H1 (cell line): ENCODE results near the gene ASB6. TPM values are rescaled to one million over a fixed set of nuclear protein-coding genes. Genes with fewer than 3 reads are reported as not detected.

Experiments
- CEBPB ChIP-seq: IDR thresholded peaks from 2 replicates; pipeline ENCODE4 v1.6.1; 2012; ENCODE audit warnings: low read depth, low read length
- CHD1 ChIP-seq: IDR thresholded peaks from 2 replicates; pipeline ENCODE4 v1.6.1; 2012; ENCODE audit warnings: low read depth, low read length, improper control_type of control experiment
- CHD7 ChIP-seq: fragments of 300-600 bp; sonication (generic); IDR thresholded peaks from 2 replicates; pipeline ENCODE4 v1.7.1; 2012; ENCODE audit warnings: low read length, moderate library complexity, mild to moderate bottlenecking, inconsistent platforms; ENCODE audit not compliant: insufficient replicate concordance
- CTCF ChIP-seq, 3 experiments: IDR thresholded peaks; 1 replicate in 2 of 3; 2 replicates in 1 of 3; pipeline versions ENCODE4 v1.5.1 to v1.6.1; 2011; ENCODE audit warnings: low read length in 3 of 3, mild to moderate bottlenecking in 3 of 3, inconsistent platforms in 2 of 3, low read depth in 1 of 3, moderate library complexity in 1 of 3; ENCODE audit not compliant: insufficient read depth in 1 of 3; ENCODE audit errors: control extremely low read depth in 1 of 3
- EGR1 ChIP-seq: IDR thresholded peaks from 2 replicates; pipeline ENCODE4 v1.6.1; 2011; ENCODE audit warnings: low read depth, low read length, borderline replicate concordance
- GTF2F1 ChIP-seq: IDR thresholded peaks from 2 replicates; pipeline ENCODE4 v1.6.1; 2012; ENCODE audit warnings: low read depth, low read length, improper control_type of control experiment, borderline replicate concordance
- PHF8 ChIP-seq: fragments of 200-600 bp; sonication (generic); conservative IDR thresholded peaks from 2 replicates; pipeline ENCODE4 v1.7.1; 2012; ENCODE audit warnings: low read depth, mild to moderate bottlenecking, inconsistent platforms, low read length, moderate library complexity
- RXRA ChIP-seq: IDR thresholded peaks from 2 replicates; pipeline ENCODE4 v1.6.1; 2011; ENCODE audit warnings: low read depth, mild to moderate bottlenecking, low read length, moderate library complexity; ENCODE audit not compliant: insufficient read depth
- SIRT6 ChIP-seq: IDR thresholded peaks from one replicate; pipeline ENCODE4 v1.7.1; 2012; ENCODE audit warnings: low read length, inconsistent platforms
- TEAD4 ChIP-seq: IDR thresholded peaks from 2 replicates; pipeline ENCODE4 v1.6.1; 2012; ENCODE audit warnings: low read depth, low read length, inconsistent platforms, mixed read lengths
- polyA plus RNA-seq, 7 experiments: library from polyadenylated mRNA; depleted of rRNA in 3 of 7; stranded (reverse) in 5 of 7; unstranded in 2 of 7; fragments of >200 nt in 5 of 7; fragments of 200-250 nt in 2 of 7; gene quantifications; 1 replicate in 5 of 7; 2 replicates in 1 of 7; 4 replicates in 1 of 7; pipeline versions ENCODE4 v1.2.1 to v1.2.3, GENCODE V29; 2011 to 2013; ENCODE audit warnings: missing spikeins in 2 of 7, mixed read lengths in 2 of 7
- total RNA-seq: library from RNA; stranded (reverse); fragmentation: NEBNext Ultra II Directional; extraction: Animal tissue kit (Norgen Biotek cat#: 25700); gene quantifications from 2 replicates; pipeline ENCODE4 v1.2.1, GENCODE V29; 2021

Gene ASB6
- total and polyA plus RNA-seq, 2 of the 8 experiments (the other 6 are each of a cell fraction or from before 2014, with no cell fraction given) = 14.0 to 17.3 TPM

- TF ChIP-seq CHD7 (no peak), CTCF (IDR thresholded peaks at IDR 0.05; ENCODE audit: control extremely low read depth in 1 of 3, insufficient read depth in 1 of 3, low read depth in 1 of 3, low read length in 3 of 3) (no peak), CHD1 (no peak), TEAD4 (no peak), CEBPB (no peak), EGR1 (no peak), SIRT6 (no peak), RXRA (no peak), PHF8 (no peak), GTF2F1 (no peak)
These were observed 34.3 kb upstream of the ASB6 start (continued) for GRCh38 chr9:129676287-129676686.
